Measurements from ENCODE around the gene PRCD.
"Not testable (repeated sequence)": the region's sequence is repeated elsewhere in the genome, so short reads cannot be mapped to it uniquely, and the experiment has no call there.

The PRCD gene

GRCh38 chr17:76506408-76507345 lies 33.2 kb upstream of the PRCD start:
- FAIRE-seq, result no peak

- not testable (repeated sequence) for FAIRE-seq
Observed at GRCh38 chr17:76508472-76509063, 31.3 kb upstream of the PRCD start.

- no peak for FAIRE-seq
Observed at GRCh38 chr17:76510831-76511244, 29.0 kb upstream of the PRCD start.

GRCh38 chr17:76511668-76512365 lies 28.0 kb upstream of the PRCD start:
- FAIRE-seq, result no peak

- FAIRE-seq, result no peak
Observed at GRCh38 chr17:76512366-76513305, 27.2 kb upstream of the PRCD start.

GRCh38 chr17:76513306-76513692 lies 26.5 kb upstream of the PRCD start:
- FAIRE-seq, result no peak

- not testable (repeated sequence) for FAIRE-seq
Observed at GRCh38 chr17:76514355-76514754, 25.5 kb upstream of the PRCD start.

- peak; percentile 45 for FAIRE-seq
Observed at GRCh38 chr17:76515274-76515949, 24.4 kb upstream of the PRCD start.

GRCh38 chr17:76517638-76518038 lies 22.2 kb upstream of the PRCD start:
- no peak for FAIRE-seq

GRCh38 chr17:76519048-76519966 lies 20.5 kb upstream of the PRCD start:
- FAIRE-seq, result no peak

GRCh38 chr17:76521262-76521661 lies 18.6 kb upstream of the PRCD start:
- FAIRE-seq, result no peak

GRCh38 chr17:76521683-76522082 lies 18.2 kb upstream of the PRCD start:
- FAIRE-seq, result not testable (repeated sequence)

- no peak for FAIRE-seq
Observed at GRCh38 chr17:76523084-76524037, 16.5 kb upstream of the PRCD start.

- no peak for FAIRE-seq
Observed at GRCh38 chr17:76524598-76525512, 15.0 kb upstream of the PRCD start.

GRCh38 chr17:76525513-76525833 lies 14.4 kb upstream of the PRCD start:
- FAIRE-seq, result not testable (repeated sequence)

- not testable (repeated sequence) for FAIRE-seq
Observed at GRCh38 chr17:76527016-76527415, 12.8 kb upstream of the PRCD start.

GRCh38 chr17:76527430-76528111 lies 12.3 kb upstream of the PRCD start:
- FAIRE-seq, result no peak

- no peak for FAIRE-seq
Observed at GRCh38 chr17:76528156-76528527, 11.7 kb upstream of the PRCD start.

Measured in endometrium (tissue), 2 donors.